ENCODE measurements around the gene IGF2BP1.
A peak's percentile ranks its signal among the peaks of the same experiment; 100 is the strongest.
"Not testable (repeated sequence)": the region's sequence is repeated elsewhere in the genome, so short reads cannot be mapped to it uniquely, and the experiment has no call there.

IGF2BP1 gene

DNA sequence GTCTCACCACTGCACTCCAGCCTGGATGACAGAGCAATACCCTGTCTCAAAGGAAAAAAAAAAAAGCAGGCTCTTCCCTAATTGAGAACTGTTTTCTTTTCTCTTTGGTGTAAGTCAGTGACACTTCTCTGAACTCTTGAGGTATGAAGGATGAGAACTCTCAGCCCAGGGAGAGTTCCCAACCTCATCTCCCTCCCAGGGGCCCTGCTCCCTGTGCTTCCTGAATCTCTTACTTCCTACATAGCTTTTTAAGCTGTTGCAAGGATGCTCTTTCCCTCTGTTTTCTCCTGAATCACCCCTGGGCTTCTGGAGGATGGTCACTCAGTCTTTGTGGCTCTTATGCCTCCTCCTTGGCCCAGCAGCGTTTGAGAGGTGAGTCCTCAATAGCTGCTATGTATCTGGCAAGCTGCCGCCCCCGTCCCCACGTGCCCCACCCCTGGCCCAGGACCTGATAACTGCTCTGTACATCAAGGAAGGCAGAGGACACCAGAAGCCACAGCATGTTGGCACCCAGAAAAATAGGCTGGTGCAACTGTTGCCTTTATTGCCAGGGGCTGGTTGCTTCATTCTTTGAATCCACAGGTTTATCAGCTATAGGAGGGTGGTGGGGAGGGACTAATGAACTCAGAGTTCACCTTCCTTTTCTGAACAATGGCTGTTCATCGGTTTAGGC lies 24.0 kb downstream of the IGF2BP1 start:
- no peak for DNase-seq

GRCh38 chr17:49021768-49022103 lies 24.6 kb downstream of the IGF2BP1 start:
- DNase-seq: no peak

DNA sequence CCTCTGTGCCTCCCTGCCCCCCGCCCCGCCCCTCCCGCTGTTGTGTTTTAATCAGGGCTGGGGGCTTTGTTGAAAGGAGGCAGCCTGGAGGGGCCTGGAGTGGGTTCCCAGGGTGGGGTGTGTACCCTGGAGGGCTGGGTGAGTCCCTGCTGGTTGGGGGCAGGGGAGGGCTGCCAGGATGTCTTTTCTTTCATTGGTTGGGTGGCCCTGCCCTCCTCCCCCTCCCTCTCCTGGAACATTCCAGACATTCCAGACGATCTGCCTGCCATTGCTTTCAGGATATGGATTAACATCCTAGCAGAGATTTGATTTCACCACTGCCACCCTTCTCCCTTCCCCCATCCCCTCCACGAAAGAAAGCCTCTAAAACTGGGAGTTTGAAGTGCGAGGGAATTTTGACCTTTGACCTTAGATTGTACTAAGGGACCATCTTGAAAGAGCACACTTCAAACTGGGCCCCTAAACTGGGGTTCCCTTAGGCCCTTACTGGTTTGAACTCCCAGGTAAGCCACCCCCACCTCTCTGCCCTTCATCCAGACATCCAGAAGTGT lies 25.3 kb downstream of the IGF2BP1 start:
- DNase-seq: no peak

GRCh38 chr17:49024523-49024922 lies 27.3 kb downstream of the IGF2BP1 start:
- no peak for DNase-seq

DNA sequence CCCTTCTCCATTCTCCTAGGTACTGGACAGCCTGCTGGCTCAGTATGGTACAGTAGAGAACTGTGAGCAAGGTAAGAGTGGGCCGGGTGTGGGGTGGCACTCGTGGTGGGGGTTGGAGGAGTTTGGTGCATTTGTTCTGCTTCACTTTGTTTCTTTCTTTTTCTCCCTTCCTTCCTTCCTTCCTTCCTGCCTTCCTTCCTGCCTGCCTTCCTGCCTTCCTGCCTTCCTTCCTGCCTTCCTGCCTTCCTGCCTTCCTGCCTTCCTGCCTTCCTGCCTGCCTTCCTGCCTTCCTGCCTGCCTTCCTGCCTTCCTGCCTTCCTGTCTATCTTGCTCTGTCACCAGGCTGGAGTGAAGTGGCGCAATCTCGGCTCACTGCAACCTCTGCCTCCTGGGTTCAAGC lies 29.3 kb downstream of the IGF2BP1 start:
- DNase-seq: not testable (repeated sequence)

DNA sequence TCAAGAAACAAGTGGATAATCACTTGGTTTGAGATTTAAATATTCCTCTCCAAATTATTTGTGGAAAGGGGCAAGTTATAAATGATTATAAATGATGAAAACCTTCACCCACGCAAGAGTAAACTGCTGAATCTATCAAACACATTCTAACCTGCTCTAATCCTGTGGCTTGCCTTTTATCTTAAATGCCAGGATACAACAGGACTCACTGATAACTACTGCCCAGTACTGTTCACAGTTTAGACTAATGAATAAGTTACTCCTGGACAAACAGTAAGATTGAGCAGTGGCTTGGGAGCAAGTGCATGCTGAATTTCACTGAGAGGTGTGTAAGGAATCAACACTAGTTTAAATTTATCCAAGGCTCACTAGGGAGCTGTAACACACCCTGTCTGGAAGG lies 31.1 kb downstream of the IGF2BP1 start:
- no peak for DNase-seq

GRCh38 chr17:49029801-49030200 lies 32.6 kb downstream of the IGF2BP1 start:
- no peak for DNase-seq

DNA sequence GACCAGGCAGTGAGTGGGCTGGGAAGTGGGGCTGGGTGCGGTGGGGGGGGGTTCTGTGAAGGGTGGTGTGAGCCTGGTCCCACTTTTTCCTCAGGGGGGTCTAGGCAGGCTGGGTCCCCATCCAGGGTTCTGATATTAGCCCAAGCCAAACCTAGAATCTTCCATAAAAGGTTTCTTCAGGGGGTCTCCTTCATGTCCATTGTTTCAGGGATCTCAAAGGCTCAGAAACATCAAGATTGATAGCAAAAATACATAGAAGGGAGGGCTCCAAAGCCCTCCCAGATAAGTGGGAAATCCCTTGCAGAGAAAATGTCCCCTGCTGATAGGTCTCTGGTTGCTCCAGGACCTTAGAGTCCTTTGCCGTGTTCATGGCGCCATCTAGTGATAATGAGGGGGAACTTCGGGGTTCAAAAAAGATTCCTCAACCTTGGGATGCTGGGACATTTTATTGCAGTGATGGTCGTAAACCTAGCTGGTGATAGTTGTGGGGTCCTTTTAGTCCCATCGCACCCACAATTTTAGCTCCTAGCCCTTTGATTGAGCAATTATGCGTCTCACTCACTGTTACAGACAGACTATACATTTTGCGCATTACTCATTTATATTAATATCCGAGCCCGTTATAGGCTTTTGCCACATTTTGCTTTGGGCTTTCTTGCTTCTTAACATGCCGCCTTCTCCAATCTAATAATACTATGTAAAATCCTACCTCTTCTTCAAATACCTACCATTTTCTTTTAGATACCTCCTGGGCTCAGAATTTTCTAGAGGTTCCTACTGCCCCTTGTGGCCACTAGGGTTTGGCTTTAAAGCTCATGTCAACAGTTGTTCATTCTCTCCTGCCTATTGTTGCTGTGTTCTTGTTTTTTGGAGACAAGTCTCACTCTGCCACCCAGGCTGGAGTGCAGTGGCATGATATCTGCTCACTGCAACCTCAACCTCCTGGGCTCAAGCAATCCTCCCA lies 35.1 kb downstream of the IGF2BP1 start:
- peak; percentile 79 for DNase-seq

- DNase-seq: peak; percentile 52
Measured at GRCh38 chr17:49035470-49036269, 38.5 kb downstream of the IGF2BP1 start.

GRCh38 chr17:49036270-49036626 lies 39.1 kb downstream of the IGF2BP1 start:
- no peak for DNase-seq

GRCh38 chr17:49038138-49038537 lies 41.0 kb downstream of the IGF2BP1 start:
- no peak for DNase-seq

- DNase-seq: no peak
Measured at GRCh38 chr17:49038544-49038943, 41.4 kb downstream of the IGF2BP1 start.

- DNase-seq: not testable (repeated sequence)
Measured at GRCh38 chr17:49039518-49039917, 42.3 kb downstream of the IGF2BP1 start.

DNA sequence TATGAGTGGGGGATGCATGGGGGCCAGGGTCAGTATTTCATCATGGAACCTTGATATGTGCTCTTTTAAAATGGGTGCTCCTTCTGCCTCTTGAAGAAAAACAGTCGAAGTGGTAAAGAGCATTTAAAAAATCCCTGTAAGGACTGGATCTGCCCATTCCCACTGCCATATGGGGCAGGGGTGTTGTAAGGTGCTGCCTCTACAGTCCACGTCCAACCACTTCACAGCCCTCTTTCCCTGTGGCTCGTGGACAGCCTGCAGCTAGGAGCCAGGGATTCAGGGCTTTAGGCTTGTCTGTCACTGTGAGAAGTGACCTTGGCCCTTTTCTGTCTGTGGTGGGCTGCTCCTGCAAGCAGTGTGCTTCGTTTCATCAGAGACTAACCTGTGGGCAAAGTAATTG lies 44.3 kb downstream of the IGF2BP1 start:
- DNase-seq: no peak

DNA sequence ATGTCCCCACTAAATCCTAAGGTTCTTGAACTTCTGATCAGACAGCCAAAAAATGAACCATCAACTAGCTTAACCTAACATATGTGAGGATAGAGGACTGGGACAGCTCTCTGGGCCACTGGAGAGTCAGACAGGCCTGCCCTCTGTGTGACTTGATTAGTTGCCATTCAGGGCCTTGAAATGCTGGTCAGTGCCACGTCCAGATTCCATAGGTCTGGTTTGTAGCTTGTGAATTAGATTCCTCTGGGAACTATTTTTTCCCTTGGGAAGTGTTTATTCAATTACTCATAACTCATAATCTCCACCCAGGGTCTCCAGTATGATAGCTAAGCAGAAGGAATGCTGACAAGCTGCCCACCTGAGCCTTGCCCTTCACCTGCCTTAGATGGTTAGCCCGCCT lies 48.2 kb downstream of the IGF2BP1 start:
- DNase-seq: no peak

DNA sequence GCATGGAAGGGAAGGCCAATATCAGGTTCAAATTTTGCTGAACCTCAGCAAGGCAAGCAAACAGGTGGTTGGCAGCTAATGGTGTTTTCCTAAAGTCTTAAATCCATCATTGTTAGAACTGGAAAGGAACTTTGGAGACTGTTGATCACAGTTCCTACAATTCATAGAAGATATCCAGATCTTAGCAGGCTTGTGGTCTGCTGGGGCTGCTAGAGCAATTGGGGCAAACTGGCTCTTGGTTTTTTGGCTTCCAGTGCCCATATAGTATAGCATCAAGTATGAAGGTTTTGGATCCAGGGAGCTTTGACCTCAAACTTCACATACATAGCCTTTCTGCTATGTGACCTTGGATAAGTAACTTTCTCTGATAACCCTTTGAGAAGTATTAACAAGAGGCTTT lies 49.7 kb downstream of the IGF2BP1 start:
- DNase-seq: no peak

- no peak for DNase-seq
Measured at GRCh38 chr17:49049265-49049664, 52.1 kb downstream of the IGF2BP1 start.

- DNase-seq: no peak
Measured at GRCh38 chr17:49050611-49051010, 53.4 kb downstream of the IGF2BP1 start.

GRCh38 chr17:49051269-49051668 lies 54.1 kb downstream of the IGF2BP1 start:
- no peak for DNase-seq

DNA sequence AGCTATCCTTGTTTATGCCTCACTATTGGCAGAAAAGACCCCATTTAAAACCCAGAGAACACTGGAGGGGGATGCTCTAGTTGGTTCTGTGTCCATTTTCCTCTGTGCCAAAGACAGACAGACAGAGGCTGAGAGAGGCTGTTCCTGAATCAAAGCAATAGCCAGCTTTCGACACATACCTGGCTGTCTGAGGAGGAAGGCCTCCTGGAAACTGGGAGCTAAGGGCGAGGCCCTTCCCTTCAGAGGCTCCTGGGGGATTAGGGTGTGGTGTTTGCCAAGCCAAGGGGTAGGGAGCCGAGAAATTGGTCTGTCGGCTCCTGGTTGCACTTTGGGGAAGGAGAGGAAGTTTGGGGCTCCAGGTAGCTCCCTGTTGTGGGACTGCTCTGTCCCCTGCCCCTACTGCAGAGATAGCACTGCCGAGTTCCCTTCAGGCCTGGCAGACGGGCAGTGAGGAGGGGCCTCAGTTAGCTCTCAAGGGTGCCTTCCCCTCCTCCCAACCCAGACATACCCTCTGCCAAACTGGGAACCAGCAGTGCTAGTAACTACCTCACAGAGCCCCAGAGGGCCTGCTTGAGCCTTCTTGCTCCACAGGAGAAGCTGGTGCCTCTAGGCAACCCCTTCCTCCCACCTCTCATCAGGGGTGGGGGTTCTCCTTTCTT lies 56.1 kb downstream of the IGF2BP1 start:
- DNase-seq: no peak

DNA sequence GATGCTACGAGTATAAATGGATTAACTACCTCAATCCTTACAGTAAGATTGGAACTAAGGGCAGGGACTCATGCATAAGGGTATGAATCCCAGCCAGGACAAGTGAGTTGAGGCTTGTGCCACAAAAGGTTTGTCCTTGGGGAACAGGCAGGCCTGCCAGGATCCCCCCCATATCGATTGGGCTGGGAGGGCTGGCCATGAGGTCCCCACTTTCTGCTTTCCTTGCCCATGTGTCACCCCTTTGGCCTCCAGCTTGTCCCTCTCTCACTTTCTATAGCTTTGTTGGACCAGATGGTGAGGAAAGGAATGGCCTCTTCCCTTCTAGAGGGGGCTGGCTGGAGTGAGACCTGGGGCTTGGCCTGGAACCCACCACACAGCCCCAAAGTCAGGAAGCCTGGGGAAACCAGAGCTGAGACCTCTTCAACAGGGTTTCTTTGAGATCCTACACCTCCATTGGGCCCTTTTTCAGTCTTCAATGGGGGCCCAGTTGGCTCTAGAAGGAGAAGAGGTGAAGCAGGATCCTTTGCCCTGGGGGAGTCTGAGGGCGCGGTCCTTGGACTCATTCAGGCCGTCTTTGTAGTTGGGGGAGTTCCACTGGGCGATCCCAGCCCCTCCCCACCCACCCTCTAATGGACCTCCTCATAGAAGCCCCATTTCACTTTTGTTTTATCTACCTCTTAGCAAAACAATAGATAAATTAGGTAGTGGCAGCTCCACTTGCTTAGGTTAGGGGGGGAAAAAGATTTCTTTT lies 57.3 kb downstream of the IGF2BP1 start:
- DNase-seq: no peak

Measured in SHP77 treated with DMSO at 0.1 percent for 48 hours (cell line).